K562 (cell line): ENCODE results near the gene ZNF740. TPM values are rescaled to one million over a fixed set of nuclear protein-coding genes. Genes with fewer than 3 reads are reported as not detected.
A peak's percentile ranks its signal among the peaks of the same experiment; 100 is the strongest.

ENCODE experiments used
- ARID4B ChIP-seq: sonication (generic); formaldehyde crosslinking; IDR thresholded peaks from 2 replicates; pipeline ENCODE4 v1.8.0; 2022; ENCODE audit warnings: mild to moderate bottlenecking, missing genetic modification reagents
- ETV1 ChIP-seq: fragments of 450-650 bp; conservative IDR thresholded peaks from 2 replicates; pipeline ENCODE4 v1.6.1; 2016; ENCODE audit warnings: missing genetic modification characterization, control low read depth, low read depth, missing compliant biosample characterization
- HNRNPL ChIP-seq: fragments of 200-400 bp; formaldehyde crosslinking; IDR thresholded peaks from 2 replicates; pipeline ENCODE4 v1.6.1; 2017; ENCODE audit warnings: low read depth, mild to moderate bottlenecking, low read length
- HNRNPLL ChIP-seq: fragments of 200-400 bp; formaldehyde crosslinking; IDR thresholded peaks from 2 replicates; pipeline ENCODE4 v1.6.1; 2017; ENCODE audit warnings: low read length, low read depth, mild to moderate bottlenecking; ENCODE audit not compliant: poor library complexity, severe bottlenecking
- MAFK ChIP-seq: IDR thresholded peaks from 2 replicates; pipeline ENCODE4 v1.6.1; 2011; ENCODE audit warnings: low read length, improper control_type of control experiment
- RB1 ChIP-seq: fragments of 450-650 bp; IDR thresholded peaks from 2 replicates; pipeline ENCODE4 v1.6.1; 2017; ENCODE audit warnings: low read depth, mild to moderate bottlenecking
- RNF2 ChIP-seq: sonication (generic); IDR thresholded peaks from 2 replicates; pipeline ENCODE4 v1.6.1; 2016
- SP2 ChIP-seq: IDR thresholded peaks from 2 replicates; pipeline ENCODE4 v1.6.1; 2011; ENCODE audit warnings: mild to moderate bottlenecking, low read depth, low read length, moderate library complexity; ENCODE audit not compliant: poor library complexity, severe bottlenecking; ENCODE audit errors: extremely low read depth
- SRSF7 ChIP-seq: fragments of 200-400 bp; formaldehyde crosslinking; optimal IDR thresholded peaks from 2 replicates; pipeline ENCODE3; 2017; ENCODE audit warnings: mild to moderate bottlenecking, low read depth, low read length
- YY1 ChIP-seq, 3 experiments: IDR thresholded peaks; 2 replicates each; pipeline ENCODE4 v1.6.1; 2011; ENCODE audit warnings: low read length in 2 of 3, mild to moderate bottlenecking in 2 of 3, moderate library complexity in 2 of 3, borderline replicate concordance in 1 of 3, control low read depth in 1 of 3, low read depth in 1 of 3; ENCODE audit not compliant: insufficient read depth in 3 of 3, insufficient replicate concordance in 2 of 3, control insufficient read depth in 1 of 3, insufficient read length in 1 of 3; ENCODE audit errors: extremely low read depth in 1 of 3
- ZBTB7A ChIP-seq: IDR thresholded peaks from 2 replicates; pipeline ENCODE4 v1.6.1; 2011; ENCODE audit warnings: low read depth, mild to moderate bottlenecking, low read length, moderate library complexity, borderline replicate concordance; ENCODE audit not compliant: control insufficient read depth
- ZNF23 ChIP-seq: fragments of 250-450 bp; sonication (Bioruptor Pico); IDR thresholded peaks from 2 replicates; pipeline ENCODE4 v1.4.0; 2020; ENCODE audit warnings: mild to moderate bottlenecking
- ZNF449 ChIP-seq: fragments of 250-450 bp; sonication (Bioruptor Pico); IDR thresholded peaks from 2 replicates; pipeline ENCODE4 v1.8.0; 2022; ENCODE audit warnings: moderate library complexity, mild to moderate bottlenecking, inconsistent platforms
- polyA plus RNA-seq, 8 experiments: library from polyadenylated mRNA; depleted of rRNA in 4 of 8; stranded (reverse) in 5 of 8; unstranded in 3 of 8; fragments of >200 nt; fragmentation: Nextera tagmentation in 2 of 8; fragmentation: Illumina TruSeq in 1 of 8; extraction: Ambion mirVana in 2 of 8; extraction: Trizol in 1 of 8; gene quantifications; 2 replicates each; pipeline versions ENCODE4 v1.2.1 to v1.2.3, GENCODE V29; 2011 to 2014; ENCODE audit warnings: inconsistent platforms in 1 of 8, missing spikeins in 1 of 8
- total RNA-seq, 7 experiments: library from RNA; depleted of rRNA in 6 of 7; stranded (reverse); fragments of >200 nt in 6 of 7; fragmentation: Illumina TruSeq in 2 of 7; extraction: Trizol in 2 of 7; gene quantifications; 2 replicates each; pipeline versions ENCODE4 v1.2.1 to v1.2.3, GENCODE V29; 2011 to 2021; ENCODE audit warnings: low replicate concordance in 1 of 7
- TF ChIP-seq, protein P1 (sequence below): sonication (generic); formaldehyde crosslinking; IDR thresholded peaks from 2 replicates; pipeline ENCODE4 v1.8.1; 2023; ENCODE audit warnings: mild to moderate bottlenecking, missing genetic modification reagents
- TF ChIP-seq, protein P2 (sequence below), 2 experiments: IDR thresholded peaks; 2 replicates each; pipeline ENCODE4 v1.6.1; 2011; ENCODE audit warnings: borderline replicate concordance in 1 of 2, control low read depth in 1 of 2, low read depth in 1 of 2, low read length in 1 of 2, mild to moderate bottlenecking in 1 of 2, mixed read lengths in 1 of 2, moderate library complexity in 1 of 2; ENCODE audit not compliant: insufficient read depth in 1 of 2, insufficient read length in 1 of 2, poor library complexity in 1 of 2, severe bottlenecking in 1 of 2; ENCODE audit errors: extremely low read depth in 1 of 2

The ZNF740 gene
- total and polyA plus RNA-seq, 9 of the 15 experiments (the other 6 are each of a cell fraction or from before 2014, with no cell fraction given), result 0.57 to 46.4 (median 18.6) TPM

- TF ChIP-seq ARID4B, result peak; percentile 90
- peak; percentile 57 for TF ChIP-seq ETV1 (tag)
- no peak for TF ChIP-seq ZNF23 (CRISPR knock-in tag)
- TF ChIP-seq, protein P1, sequence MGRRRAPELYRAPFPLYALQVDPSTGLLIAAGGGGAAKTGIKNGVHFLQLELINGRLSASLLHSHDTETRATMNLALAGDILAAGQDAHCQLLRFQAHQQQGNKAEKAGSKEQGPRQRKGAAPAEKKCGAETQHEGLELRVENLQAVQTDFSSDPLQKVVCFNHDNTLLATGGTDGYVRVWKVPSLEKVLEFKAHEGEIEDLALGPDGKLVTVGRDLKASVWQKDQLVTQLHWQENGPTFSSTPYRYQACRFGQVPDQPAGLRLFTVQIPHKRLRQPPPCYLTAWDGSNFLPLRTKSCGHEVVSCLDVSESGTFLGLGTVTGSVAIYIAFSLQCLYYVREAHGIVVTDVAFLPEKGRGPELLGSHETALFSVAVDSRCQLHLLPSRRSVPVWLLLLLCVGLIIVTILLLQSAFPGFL (CRISPR knock-in tag), result no peak
- TF ChIP-seq HNRNPL, result peak; percentile 82; the same call in 1 of the 2 replicates
- TF ChIP-seq, protein P2, sequence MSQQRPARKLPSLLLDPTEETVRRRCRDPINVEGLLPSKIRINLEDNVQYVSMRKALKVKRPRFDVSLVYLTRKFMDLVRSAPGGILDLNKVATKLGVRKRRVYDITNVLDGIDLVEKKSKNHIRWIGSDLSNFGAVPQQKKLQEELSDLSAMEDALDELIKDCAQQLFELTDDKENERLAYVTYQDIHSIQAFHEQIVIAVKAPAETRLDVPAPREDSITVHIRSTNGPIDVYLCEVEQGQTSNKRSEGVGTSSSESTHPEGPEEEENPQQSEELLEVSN (IDR thresholded peaks at IDR 0.05; ENCODE audit: borderline replicate concordance in 1 of 2, extremely low read depth in 1 of 2, insufficient read depth in 1 of 2, insufficient read length in 1 of 2, low read depth in 1 of 2, low read length in 1 of 2, poor library complexity in 1 of 2, severe bottlenecking in 1 of 2), result peak; percentile 88 to 95
- peak; percentile 5; the same call in 1 of the 2 replicates for TF ChIP-seq MAFK
- TF ChIP-seq HNRNPLL, result peak; percentile 37
- TF ChIP-seq RB1, result peak; percentile 74
- TF ChIP-seq SRSF7, result no peak
- TF ChIP-seq ZNF449 (CRISPR knock-in tag), result no peak
- TF ChIP-seq ZBTB7A, result peak; percentile 82; the same call in 1 of the 2 replicates
- TF ChIP-seq YY1 (IDR thresholded peaks at IDR 0.05; ENCODE audit: borderline replicate concordance in 1 of 3, control insufficient read depth in 1 of 3, extremely low read depth in 1 of 3, insufficient read depth in 3 of 3, insufficient read length in 1 of 3, insufficient replicate concordance in 2 of 3, low read depth in 1 of 3, low read length in 2 of 3), result peak; percentile 92 to 99 (median 99)
- no peak for TF ChIP-seq SP2
- TF ChIP-seq RNF2, result peak; percentile 88
Observed at GRCh38 chr12:53180220-53180930, at the start of gene ZNF740, which contains the start of gene CSAD (continued).
